GM13976 (cell line): ENCODE results near the gene ADAMTS8.

Experiments used
- DNase-seq: peaks from one replicate; pipeline ENCODE4 v3.0.0; 2012; ENCODE audit warnings: low spot score
- CTCF ChIP-seq: IDR thresholded peaks from 2 replicates; pipeline ENCODE4 v1.5.1; 2012; ENCODE audit warnings: borderline replicate concordance, mild to moderate bottlenecking; ENCODE audit not compliant: insufficient read depth; ENCODE audit errors: extremely low read depth, missing control alignments, control extremely low read depth
- in situ Hi-C: fragments of 300-500 bp; cut with MboI; formaldehyde crosslinking; loops from one replicate; pipeline ENCODE4 v1.12.0; 2022; ENCODE audit warnings: low sequenced_read_pairs, mixed read lengths, inconsistent platforms; ENCODE audit not compliant: unreplicated experiment

ADAMTS8 gene

DNA sequence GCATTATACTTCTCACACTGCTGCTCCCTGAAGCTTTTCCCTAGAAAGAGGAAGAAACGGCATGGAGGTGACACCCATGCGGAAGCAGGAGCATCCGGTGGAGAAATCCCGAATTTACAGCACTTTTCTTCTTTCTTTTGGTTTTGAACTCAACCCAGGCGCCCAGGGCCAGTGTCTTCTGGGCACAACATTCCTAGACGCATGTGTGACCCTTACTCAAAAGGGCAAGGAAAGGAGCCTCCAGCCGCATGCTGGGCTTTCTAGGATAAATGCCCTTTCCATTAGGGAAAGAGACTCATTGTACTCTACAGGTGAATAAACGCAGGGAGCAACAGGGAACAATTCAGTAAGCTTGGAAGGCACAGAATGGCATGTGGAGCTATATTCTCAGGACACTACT is 19.5 kb downstream of the ADAMTS8 start:
- no peak for TF ChIP-seq CTCF
- no peak for DNase-seq
- in situ Hi-C loops, result loop anchor here (25.0 kb wide), 1 partner anchor 472 kb away; no protein-coding TSS in a partner anchor

DNA sequence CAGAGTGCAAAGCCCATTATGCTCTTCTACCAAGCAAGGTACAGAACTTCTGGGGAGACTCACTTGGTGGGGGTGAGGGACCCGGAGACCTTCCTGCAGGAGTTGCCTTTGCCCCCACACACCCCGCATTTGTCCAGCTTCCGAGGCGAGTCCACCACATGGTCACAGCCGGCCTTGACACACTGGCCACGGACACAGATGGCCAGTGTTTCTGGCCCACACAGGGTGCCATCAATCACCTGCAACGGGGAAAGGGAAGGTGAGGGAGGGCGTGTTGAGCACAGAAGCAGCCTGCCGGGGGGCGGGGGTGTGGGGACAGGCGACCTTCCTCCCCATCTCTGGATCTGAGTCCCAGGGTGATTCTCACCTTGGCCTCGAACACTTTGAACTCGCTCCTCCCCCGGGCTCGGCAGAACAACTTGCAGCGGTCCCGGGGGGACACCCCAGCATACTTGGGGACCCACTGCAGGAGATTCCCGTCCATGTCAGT is 20.0 kb downstream of the ADAMTS8 start:
- no peak for DNase-seq
- in situ Hi-C loops, result loop anchor here (25.0 kb wide), 1 partner anchor 471 kb away; no protein-coding TSS in a partner anchor
- TF ChIP-seq CTCF, result no peak

GRCh38 chr11:130407978-130408377 is 20.4 kb downstream of the ADAMTS8 start:
- DNase-seq, result no peak
- in situ Hi-C loops, result loop anchor here (25.0 kb wide), 1 partner anchor 471 kb away; no protein-coding TSS in a partner anchor
- no peak for TF ChIP-seq CTCF

DNA sequence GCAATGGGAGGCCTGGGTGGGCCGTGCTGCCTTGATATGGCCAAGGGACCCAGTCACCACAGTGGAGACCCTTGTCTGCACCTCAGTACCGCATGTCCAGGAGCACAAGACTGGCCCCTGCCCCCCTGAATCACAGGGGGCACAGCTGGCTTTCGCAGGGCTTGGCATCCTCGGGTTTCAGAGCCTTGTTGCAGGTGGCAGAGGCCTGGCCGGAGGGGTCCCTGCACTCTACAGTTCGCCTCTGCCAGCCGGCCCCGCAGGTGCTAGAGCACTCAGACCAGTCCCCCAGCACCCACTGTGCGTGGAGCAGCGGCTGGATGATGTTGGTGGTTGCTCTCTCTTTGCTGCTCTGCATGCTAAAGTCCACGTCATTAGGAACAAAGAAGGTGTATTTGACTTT is 23.0 kb downstream of the ADAMTS8 start:
- no peak for DNase-seq
- TF ChIP-seq CTCF, result no peak
- in situ Hi-C loops, result loop anchor here (25.0 kb wide), 1 partner anchor 468 kb away; no protein-coding TSS in a partner anchor

GRCh38 chr11:130404727-130405126 is 23.7 kb downstream of the ADAMTS8 start:
- no peak for DNase-seq
- in situ Hi-C loops, result loop anchor here (25.0 kb wide), 1 partner anchor 467 kb away; no protein-coding TSS in a partner anchor
- TF ChIP-seq CTCF, result no peak

DNA sequence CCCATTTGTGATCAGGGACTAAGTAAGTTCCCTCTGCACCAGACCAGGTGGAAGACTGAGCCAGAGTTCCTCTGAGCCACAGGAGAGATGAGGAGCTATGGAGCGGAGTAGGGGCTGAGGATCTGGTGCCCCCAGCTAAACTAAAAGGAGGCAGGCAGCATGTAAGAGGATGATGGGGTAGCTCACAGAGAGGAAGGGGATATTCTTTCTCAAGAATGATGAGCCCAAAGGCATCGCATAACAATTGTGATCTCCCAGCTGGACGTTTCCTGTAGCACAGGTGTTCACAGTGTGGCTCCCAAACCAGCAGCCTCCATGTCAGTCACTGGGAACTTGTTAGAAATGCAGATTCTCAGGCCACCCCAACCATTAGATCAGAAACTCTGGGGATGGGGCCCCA is 24.4 kb downstream of the ADAMTS8 start:
- DNase-seq, result no peak
- no peak for TF ChIP-seq CTCF
- in situ Hi-C loops, result loop anchor here (25.0 kb wide), 1 partner anchor 467 kb away; no protein-coding TSS in a partner anchor
